GM21447 (cell line): ENCODE results near the gene ST8SIA3.

ENCODE experiments used
- ATAC-seq: cut with Tn5 transposase; IDR thresholded peaks from one replicate; pipeline ENCODE4 v1.9.1; 2021; ENCODE audit not compliant: unreplicated experiment

The ST8SIA3 gene, protein sequence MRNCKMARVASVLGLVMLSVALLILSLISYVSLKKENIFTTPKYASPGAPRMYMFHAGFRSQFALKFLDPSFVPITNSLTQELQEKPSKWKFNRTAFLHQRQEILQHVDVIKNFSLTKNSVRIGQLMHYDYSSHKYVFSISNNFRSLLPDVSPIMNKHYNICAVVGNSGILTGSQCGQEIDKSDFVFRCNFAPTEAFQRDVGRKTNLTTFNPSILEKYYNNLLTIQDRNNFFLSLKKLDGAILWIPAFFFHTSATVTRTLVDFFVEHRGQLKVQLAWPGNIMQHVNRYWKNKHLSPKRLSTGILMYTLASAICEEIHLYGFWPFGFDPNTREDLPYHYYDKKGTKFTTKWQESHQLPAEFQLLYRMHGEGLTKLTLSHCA

GRCh38 chr18:57352271-57352701 is at the start of gene ST8SIA3:
Gene ST8SIA3 (plus strand): TSS chr18:57352557. CDS start chr18:57352847, 290 bp downstream.
- no peak for ATAC-seq

- ATAC-seq: no peak
These were observed 40.9 kb upstream of the ST8SIA3 start for GRCh38 chr18:57311472-57311871.

DNA sequence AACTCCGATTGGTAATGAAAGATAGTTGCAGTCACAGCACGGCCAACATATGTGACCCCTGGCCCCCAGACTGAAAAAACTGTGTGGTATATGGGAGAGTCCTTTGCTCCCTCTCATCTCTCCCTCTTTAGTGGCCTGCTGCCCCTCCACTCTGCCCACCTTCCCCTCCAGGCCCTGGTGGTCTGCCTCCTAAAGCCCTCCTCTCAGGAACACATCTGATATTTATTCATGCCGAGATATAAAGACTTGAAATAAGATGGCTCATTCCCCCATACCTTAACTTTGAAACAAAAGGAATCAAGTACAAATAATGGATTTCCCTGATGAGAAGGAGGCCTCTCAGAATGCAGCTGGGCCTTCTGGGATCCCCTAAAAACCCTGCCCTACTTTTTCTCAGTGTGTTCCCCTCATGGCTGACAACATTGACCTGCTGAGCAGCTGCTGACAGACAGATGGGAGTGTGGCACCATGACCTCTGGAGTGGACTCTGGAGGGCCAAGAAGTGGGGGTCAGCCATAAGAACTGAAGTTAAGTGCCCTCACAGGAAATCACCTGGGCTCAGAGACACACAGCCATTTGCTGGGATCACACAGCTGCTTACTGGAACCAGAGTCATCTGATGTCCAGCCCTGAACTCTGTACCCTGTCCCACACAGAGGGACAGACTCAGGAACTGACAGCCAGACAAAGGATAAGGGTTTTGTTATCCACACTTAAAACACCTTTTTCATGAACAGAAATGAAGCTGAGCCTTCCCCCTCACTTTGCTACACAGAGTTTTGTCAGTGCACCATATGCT is 39.8 kb upstream of the ST8SIA3 start:
- ATAC-seq: no peak

- ATAC-seq: no peak
These were observed 31.8 kb upstream of the ST8SIA3 start for GRCh38 chr18:57320603-57321002.

GRCh38 chr18:57325491-57326166 is 26.7 kb upstream of the ST8SIA3 start:
- ATAC-seq: no peak

DNA sequence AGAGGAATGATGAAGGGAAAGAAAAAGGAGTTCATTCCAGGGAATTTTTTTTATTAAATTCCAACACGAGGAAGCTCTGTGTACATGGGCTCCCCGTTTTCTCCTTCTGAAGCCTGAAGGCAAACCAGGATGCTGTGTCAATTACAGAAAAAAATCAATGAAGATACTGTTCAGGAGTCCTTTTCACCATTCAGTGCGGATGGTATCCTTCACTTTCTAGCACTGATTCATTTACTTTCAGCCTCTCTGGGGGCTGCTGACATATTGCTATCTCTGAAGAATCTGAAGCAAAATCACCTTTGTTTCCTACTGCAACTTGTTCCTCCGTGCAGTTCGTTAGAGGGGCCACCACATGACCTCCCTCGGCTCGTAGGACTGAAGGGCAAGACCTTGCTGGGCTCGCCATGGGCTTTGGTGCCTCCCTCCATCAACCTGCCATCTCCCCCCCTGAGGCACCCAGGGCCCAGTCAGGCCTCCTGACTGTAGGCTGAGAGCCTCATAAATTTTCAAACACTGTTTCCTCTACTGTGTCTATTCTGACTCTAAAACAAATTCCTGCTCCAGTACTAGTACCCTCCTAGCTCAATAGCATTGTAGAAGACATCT is 25.5 kb upstream of the ST8SIA3 start:
- ATAC-seq: no peak

- no peak for ATAC-seq
These were observed 23.7 kb upstream of the ST8SIA3 start for GRCh38 chr18:57328665-57329064.

GRCh38 chr18:57329856-57330255 is 22.5 kb upstream of the ST8SIA3 start:
- no peak for ATAC-seq

- no peak for ATAC-seq
These were observed 20.6 kb upstream of the ST8SIA3 start for GRCh38 chr18:57331718-57332117.

GRCh38 chr18:57333940-57334339 is 18.4 kb upstream of the ST8SIA3 start:
- ATAC-seq: no peak

GRCh38 chr18:57334383-57334782 is 18.0 kb upstream of the ST8SIA3 start:
- ATAC-seq: no peak

DNA sequence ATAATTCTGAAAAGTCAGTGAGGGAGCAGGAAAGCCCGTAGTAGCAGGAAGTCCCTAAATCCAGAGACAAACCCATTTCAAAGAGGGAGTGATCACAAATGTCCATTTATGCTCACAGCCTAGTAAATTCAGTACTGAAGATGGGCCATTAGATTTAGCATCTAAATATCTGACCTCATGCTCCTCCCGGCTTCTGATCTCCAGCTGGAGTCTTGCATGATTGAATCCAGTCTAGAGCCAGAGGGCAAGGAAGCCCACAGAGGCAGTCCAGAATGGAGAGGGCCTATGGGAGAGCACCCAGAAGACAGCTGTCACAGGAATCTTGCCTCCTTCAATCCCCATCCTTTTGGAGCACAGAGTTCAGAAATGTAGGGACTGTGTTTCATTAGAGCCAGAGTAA is 16.0 kb upstream of the ST8SIA3 start:
- ATAC-seq: no peak

DNA sequence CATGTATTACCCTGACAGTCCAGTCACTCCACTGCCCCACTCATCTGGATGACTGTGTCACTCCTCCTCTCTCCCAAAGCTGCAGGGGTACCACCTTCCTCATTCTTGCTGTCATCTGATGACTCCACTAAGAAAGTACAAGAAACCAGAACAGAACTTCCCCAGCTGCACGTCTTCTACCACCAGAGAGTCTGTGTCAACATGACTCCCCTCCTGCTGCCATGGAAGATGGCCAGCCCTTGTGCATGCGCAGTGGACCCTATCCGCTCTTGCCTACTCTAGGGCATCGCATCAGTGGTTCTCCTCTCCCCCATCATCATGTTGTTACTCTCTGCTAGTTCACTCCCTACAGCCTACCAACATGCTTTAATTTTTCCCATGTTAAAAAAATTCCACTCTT is 14.5 kb upstream of the ST8SIA3 start:
- ATAC-seq: no peak

- ATAC-seq: no peak
These were observed 8.5 kb upstream of the ST8SIA3 start for GRCh38 chr18:57343833-57344232.

GRCh38 chr18:57346876-57347275 is 5.5 kb upstream of the ST8SIA3 start:
- no peak for ATAC-seq

DNA sequence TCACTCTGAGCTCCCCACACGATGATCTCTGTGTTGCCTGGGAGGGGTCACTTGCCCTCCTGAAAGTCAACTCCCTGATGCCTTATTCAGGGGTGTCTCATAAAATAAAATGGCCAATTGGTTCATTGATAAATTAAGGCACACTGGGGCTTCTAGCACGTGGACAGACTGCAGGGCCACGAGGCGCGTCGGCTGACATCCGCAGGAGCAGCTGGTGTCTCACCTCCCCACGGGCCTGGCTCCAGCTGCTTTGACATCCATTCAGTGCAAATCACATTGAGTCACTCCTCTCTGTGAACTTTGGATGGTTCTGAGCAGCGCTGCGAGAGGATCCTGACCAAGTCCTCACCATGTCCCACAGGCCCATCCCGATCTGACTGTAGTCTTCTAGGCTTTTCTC is 4.6 kb upstream of the ST8SIA3 start:
- ATAC-seq: no peak

DNA sequence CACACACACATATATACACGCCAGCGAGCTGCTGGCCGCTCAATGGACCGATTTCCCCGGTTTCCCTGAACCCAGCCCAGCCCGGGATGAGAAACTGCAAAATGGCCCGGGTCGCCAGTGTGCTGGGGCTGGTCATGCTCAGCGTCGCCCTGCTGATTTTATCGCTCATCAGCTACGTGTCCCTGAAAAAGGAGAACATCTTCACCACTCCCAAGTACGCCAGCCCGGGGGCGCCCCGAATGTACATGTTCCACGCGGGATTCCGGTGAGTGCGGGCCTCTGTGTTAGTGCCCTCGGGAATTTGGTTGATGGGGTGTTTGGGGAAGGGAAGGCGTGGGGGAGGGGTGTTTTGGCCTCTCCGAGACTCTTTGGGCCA is 392 bp downstream of the ST8SIA3 start:
- no peak for ATAC-seq

GRCh38 chr18:57353137-57353939 is 981 bp downstream of the ST8SIA3 start:
- no peak for ATAC-seq

DNA sequence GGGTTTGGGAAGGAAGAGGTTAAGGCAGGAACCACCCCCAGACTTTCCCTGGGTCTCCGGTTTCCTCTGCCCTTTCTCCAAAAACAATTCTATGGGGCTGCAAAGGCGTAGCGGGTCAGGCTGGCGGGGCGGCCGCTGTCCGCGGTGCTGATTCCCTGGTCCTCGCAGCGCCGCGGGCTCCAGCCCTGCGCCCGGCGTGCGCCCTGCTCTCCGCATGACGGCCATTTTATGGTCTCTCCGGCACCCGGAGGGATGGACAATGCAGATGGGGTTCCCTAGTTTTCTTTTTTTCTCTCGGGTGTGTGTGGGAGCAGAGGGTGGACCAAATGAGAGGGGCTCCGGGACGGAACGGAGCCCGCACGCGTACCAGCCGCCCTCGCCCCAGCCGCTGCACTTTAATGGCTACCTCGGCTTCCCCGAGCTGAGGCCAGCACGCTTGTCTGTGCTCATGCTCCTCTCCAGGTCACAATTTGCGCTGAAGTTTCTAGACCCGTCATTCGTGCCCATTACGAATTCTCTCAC is 1.6 kb downstream of the ST8SIA3 start:
- ATAC-seq: no peak

GRCh38 chr18:57359433-57359832 is 7.1 kb downstream of the ST8SIA3 start:
- no peak for ATAC-seq
